Fibroblast of lung (primary cell): ENCODE data around the gene MAB21L4.

Source experiments
- EZH2 ChIP-seq: IDR thresholded peaks from 2 replicates; pipeline ENCODE4 v1.5.1; 2012; ENCODE audit warnings: low read length, control low read depth, mild to moderate bottlenecking; ENCODE audit errors: missing control alignments
- TF ChIP-seq, protein P1 (sequence below), 2 donors: IDR thresholded peaks in 1 of 2; conservative IDR thresholded peaks in 1 of 2; 1 replicate in 1 of 2; 2 replicates in 1 of 2; pipeline ENCODE4 v1.5.1; 2011 to 2012; ENCODE audit warnings: low read length in 2 of 2, control low read depth in 1 of 2, inconsistent platforms in 1 of 2, low read depth in 1 of 2, mild to moderate bottlenecking in 1 of 2

DNA sequence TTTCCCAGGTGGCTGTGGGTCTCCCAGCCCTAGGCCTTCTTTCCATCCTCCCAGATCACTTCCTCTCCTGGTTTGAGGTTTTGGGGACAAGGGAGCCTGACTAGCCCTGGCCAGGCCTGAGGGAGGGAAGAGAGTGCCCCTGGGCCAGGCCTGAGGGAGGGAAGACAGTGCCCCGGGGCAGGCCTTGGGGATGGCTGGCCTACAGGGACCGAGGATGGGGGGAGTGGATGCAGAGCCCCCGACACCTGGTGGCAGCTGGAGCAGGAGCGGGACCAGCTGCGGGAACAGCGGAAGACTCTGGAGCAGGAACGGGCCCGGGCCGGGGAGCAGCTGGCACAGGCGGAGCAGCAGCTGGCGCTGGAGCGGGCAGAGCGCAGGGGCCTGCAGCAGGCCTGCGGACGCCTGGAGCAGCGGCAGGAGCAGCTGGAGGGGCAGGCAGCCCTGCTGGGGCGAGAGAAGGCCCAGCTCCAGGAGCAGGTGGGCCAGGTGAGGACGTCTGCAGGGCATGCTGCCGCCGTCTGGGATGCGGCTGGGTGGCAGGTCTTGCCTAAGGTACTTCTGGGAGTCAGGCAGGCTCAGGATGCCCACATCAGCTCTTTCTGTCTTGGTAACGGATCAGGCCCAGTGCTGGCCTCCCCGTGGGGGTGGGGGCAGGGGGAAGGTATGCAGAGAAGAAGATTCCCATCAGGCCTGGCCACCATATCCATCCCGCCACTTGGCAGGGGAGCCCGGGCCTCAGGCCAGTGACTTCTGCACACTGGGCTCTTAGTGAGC, 39.3 kb upstream of the MAB21L4 start:
- TF ChIP-seq, protein P1, sequence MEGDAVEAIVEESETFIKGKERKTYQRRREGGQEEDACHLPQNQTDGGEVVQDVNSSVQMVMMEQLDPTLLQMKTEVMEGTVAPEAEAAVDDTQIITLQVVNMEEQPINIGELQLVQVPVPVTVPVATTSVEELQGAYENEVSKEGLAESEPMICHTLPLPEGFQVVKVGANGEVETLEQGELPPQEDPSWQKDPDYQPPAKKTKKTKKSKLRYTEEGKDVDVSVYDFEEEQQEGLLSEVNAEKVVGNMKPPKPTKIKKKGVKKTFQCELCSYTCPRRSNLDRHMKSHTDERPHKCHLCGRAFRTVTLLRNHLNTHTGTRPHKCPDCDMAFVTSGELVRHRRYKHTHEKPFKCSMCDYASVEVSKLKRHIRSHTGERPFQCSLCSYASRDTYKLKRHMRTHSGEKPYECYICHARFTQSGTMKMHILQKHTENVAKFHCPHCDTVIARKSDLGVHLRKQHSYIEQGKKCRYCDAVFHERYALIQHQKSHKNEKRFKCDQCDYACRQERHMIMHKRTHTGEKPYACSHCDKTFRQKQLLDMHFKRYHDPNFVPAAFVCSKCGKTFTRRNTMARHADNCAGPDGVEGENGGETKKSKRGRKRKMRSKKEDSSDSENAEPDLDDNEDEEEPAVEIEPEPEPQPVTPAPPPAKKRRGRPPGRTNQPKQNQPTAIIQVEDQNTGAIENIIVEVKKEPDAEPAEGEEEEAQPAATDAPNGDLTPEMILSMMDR (conservative IDR thresholded peaks at IDR 0.05 in 1 of 2, IDR thresholded peaks at IDR 0.05 in 1 of 2; ENCODE audit: low read depth in 1 of 2, low read length in 2 of 2) = no peak
- TF ChIP-seq EZH2 = no peak
